Prostate gland (tissue), 1 donor: Measurements from ENCODE around the gene ARHGAP24.

Experiments
- POLR2A ChIP-seq: fragments of 450-650 bp; IDR thresholded peaks from one replicate; pipeline ENCODE4 v1.6.1; 2016; ENCODE audit warnings: antibody characterized with exemption, mild to moderate bottlenecking
- POLR2AphosphoS5 ChIP-seq: sonication (generic); formaldehyde crosslinking; IDR thresholded peaks from one replicate; pipeline ENCODE4 v1.6.1; 2017; ENCODE audit warnings: antibody characterized with exemption

- TF ChIP-seq POLR2AphosphoS5 (no peak), POLR2A (no peak)
These were observed 197.2 kb downstream of the ARHGAP24 start for GRCh38 chr4:85672116-85672515.
